ENCODE measurements around the gene NCOA4.
A peak's percentile ranks its signal among the peaks of the same experiment; 100 is the strongest.
"Not testable (repeated sequence)": the region's sequence is repeated elsewhere in the genome, so short reads cannot be mapped to it uniquely, and the experiment has no call there.

NCOA4 gene

GRCh38 chr10:46030091-46030937 lies at the start of gene NCOA4:
TSS of gene NCOA4 (minus strand) at chr10:46030623. CDS start at chr10:46016680, 13,943 bp downstream.
- peak; percentile 95 to 96 for DNase-seq

DNA sequence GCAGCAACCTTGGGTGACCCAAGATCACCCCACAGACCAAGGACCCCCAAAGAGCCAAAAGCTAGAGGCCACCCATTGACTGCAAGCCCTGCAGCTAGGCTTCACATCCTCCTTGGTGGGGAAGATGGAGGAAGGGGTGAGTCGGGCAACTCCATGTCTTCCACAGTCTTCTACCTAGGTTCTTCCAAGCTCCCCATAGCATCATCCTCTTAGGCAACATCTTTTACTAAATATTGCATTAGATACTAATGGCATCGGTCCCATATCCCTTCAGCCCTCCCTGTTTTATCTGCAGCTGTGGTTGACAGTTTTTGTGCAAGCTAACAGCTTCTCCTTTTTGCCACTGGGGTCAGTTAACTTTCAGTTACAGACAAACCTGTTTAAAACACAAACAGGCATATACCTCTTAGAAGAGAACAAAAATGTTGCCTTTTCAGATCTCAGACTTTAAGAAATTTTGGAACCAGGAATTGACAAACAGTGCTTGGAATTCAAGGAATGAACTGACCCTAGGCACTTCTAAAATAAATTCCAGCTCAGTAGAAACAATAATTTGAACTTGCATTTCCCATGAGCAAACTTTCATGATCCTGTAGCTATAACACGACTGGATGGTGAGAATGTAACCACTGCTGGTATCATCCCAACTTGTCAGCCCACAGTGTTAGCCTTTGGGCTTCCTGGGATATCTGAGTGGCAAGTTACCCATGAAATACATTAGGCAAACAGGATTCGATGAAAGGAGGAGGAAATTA lies 49.6 kb upstream of the NCOA4 start:
- no peak for DNase-seq

- DNase-seq: no peak
Observed at GRCh38 chr10:46077731-46078413, 47.4 kb upstream of the NCOA4 start.

DNA sequence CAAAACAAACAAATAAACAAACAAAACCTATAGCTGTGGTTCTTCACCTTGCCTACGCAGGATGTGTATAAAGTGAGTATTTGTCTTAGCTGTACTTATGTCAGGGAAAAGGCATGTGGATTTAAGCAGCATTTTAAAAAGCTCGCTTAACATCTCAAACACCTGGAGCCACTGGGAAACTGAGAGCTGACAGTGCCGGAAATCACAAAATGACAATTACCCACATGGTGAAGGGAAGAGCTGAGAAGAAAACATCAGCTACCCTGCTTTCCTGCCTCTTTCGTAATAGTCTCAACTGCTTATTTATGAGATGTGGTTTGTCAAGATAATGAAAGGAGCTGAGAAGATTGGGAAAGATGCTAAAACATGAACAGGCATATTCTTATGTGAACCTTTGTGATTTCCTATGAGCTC lies 46.7 kb upstream of the NCOA4 start:
- DNase-seq: no peak

GRCh38 chr10:46075869-46076268 lies 45.4 kb upstream of the NCOA4 start:
- no peak for DNase-seq

DNA sequence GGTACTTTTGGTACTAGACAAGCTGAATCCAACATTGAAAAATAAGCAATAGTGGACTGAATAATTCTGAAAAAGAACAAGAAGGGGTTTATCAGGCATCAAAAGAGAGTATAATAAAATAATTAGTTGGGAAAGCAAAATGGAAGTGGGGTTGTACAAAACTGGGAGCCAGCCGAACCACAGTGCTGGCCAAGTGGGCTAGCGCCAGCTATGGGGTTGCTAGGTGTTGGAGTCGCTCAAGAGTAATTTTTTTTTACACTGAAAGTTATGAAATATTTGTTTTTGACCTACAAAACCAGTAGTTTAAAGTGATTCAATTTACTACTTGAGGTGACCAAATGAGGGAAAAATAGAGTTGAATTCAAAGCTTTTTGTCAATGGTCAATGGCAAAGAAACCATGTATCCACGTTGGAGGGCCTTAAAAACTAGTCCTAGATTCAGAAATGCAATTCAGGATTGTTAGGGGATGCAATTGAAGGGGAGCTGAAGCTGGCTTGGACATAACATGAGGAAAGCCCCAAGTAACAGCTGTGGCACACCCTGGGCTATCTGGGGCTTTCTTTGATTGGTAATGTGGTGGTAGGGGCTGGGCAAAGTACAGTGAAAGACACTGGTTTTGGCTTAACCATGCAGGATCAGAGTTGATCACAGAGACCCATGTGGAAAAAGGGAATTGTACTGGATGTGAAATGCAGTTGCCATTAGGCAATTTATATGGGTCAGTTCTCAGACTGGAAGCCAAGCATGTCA lies 43.9 kb upstream of the NCOA4 start:
- DNase-seq: no peak

GRCh38 chr10:46073564-46073963 lies 43.1 kb upstream of the NCOA4 start:
- no peak for DNase-seq

DNA sequence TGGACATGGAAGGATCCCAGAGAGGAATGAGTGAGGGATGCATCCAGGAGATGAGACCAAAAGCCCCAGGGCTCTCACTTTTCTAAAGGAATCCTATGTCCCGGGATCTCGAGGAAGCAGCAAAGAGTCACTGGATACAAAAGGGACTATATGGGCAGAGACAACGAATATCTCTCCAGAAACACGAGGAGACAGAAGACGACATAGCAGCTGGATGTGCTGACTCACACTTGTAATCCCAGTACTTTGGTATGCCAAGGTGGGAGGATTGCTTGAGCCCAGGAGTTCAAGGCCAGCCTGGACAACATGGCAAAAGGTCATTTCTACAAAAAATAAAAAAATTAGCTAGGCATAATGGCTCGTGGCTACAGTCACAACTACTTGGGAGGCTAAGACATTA lies 40.3 kb upstream of the NCOA4 start:
- DNase-seq: no peak

GRCh38 chr10:46069771-46070463 lies 39.5 kb upstream of the NCOA4 start:
- no peak for DNase-seq

DNA sequence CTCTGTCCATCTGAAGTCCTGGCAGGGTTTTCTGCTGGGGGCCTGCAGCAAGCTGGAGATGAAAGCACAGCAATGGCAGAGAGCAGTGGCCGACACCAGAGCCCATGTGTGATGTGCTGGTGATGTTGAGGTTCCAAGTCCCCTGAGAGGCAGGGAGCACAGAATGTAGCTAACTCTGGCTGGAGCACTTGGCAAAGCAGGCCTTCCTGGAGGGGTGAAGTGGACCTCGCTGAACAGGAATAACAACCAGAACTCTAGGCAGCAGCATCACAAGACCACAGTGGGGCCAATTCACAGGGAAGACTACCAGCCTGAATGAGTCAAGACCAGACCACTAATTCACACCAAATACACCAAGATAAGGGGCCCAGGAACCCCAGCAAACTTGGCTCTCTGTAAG lies 38.5 kb upstream of the NCOA4 start:
- DNase-seq: no peak

DNA sequence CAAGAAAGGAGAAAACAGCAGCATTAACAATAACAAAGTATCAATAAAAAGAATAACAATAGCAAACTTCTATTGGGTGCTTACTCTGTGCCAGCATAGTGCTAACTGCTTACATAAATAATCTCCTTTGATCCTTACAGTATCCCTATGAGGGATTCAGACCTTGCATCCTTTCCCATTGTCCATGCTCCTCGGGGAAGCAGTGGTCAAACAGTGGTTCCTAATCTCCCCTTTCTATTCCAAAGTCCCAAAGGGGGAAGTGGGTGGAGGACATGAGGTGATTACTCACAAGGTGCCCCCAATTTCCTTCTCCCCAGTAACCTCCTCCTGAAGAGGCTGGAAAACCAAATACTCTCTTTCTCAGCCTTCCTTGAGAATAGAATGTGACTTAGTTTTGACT lies 37.7 kb upstream of the NCOA4 start:
- DNase-seq: no peak

DNA sequence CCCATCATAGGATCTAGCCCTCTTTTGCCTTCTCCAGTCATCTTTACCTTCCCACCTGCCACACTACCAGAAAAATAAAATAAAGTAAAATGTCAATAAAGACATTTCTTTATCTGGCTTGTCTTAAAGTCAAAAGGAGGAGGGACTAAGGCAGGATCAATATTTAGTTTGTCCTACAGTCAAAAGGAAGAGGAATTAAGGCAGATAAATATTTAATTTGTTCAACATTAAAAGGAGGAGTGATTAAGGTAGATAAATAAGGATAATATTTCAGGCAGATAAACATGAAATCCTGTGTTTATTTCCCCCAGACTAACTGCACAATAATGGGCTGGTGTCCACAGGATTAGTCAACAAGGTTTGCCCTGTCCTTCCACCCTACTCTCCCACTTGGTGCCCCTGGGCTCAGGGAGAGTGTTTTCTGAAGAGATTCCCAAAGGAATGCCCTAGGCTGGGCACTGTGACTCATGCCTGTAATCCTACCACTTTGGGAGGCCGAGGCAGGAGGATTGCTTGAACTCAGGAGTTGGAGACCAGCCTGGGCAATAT lies 33.9 kb upstream of the NCOA4 start:
- no peak for DNase-seq

- DNase-seq: no peak
Observed at GRCh38 chr10:46062723-46063428, 32.5 kb upstream of the NCOA4 start.

DNA sequence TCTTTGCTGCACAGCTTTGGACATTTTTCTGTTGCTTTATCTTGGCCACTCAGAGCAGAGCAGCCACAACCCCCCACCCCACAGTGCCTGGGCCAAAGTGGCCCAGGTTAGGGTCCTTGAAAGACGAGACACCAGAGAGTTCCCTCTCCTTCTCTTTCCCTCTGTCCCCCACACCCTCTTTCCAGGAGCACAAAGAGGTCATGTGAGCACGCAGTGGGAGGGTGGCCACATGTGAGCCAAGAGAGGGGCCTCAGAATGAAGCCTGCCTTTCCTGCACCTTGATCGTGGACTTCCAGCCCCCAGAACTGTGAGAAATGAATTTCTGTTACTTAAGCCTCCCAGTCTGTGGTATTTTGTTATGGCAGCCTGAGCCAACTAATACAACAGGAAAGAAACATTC lies 30.3 kb upstream of the NCOA4 start:
- no peak for DNase-seq

GRCh38 chr10:46057927-46058326 lies 27.5 kb upstream of the NCOA4 start:
- DNase-seq: not testable (repeated sequence)

DNA sequence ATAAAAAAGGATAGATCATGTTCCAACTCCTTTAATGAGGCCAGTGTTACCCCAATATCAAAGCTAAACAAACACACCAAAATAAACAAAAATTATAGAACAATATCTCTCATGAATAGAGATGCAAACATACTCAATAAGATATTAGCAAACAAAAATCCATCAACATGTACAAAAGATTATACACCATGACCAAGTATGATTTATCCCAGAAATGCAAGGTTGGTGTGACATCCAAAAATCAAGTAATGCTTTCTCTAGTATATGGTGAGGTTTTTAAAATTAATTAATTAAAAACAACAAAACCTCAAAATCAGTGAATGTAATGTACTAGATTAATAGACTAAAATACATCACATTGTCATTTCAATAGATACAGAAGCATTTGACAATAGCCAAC lies 26.6 kb upstream of the NCOA4 start:
- DNase-seq: no peak

GRCh38 chr10:46055771-46056170 lies 25.3 kb upstream of the NCOA4 start:
- DNase-seq: no peak

- no peak for DNase-seq
Observed at GRCh38 chr10:46053534-46054434, 23.4 kb upstream of the NCOA4 start.

DNA sequence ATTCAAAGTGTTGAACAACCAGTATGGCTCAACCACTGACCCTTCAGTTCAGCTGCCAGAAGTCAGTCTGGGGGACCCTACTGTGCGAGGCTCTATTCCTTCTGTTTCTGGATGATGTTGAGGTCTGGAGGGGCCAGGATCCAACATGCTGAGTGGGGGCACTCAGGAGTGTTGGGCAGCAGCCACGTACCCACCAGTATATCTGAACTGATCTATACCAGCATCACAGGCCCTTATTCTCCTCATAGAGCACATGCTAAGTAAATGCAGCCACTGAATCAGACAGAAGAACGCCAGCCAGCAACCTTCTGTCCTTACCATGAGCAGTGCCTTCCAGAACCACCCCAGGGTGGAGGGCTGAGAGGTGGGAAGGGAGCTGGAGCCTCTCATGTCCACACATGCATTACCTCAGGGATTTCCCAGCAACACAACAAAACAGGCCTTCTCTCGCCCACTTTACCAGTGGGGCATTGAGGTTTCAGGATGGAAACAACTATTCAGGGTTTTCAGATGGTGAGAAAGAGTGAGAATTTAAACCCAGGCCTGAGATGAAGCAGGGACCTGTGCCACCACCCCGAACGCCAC lies 22.5 kb upstream of the NCOA4 start:
- no peak for DNase-seq
